D721Med (cell line): ENCODE results near the gene CAPS.

Experiments used
- DNase-seq: peaks from one replicate; pipeline ENCODE4 v3.0.0; 2011; ENCODE audit warnings: low spot score; ENCODE audit not compliant: insufficient read length
- FAIRE-seq: peaks from 2 replicates; lab custom pipeline; 2011; peaks lifted over from hg19 to GRCh38; lab: Jason Lieb, UNC
- CTCF ChIP-seq: IDR thresholded peaks from 2 replicates; pipeline ENCODE4 v1.5.1; 2012; ENCODE audit warnings: mild to moderate bottlenecking, control low read depth; ENCODE audit not compliant: insufficient read depth; ENCODE audit errors: missing control alignments

The CAPS gene

GRCh38 chr19:5964816-5965565 is 50.9 kb downstream of the CAPS start:
- FAIRE-seq (no peak), DNase-seq (no peak)
- TF ChIP-seq CTCF: no peak
